HG02981 (cell line): Measurements from ENCODE around the gene AGXT2.
A peak's percentile ranks its signal among the peaks of the same experiment; 100 is the strongest.
"Not testable (repeated sequence)": the region's sequence is repeated elsewhere in the genome, so short reads cannot be mapped to it uniquely, and the experiment has no call there.

Experiments
- ATAC-seq: cut with Tn5 transposase; IDR thresholded peaks from one replicate; pipeline ENCODE4 v1.9.1; 2021; ENCODE audit warnings: mild to moderate bottlenecking, moderate library complexity; ENCODE audit not compliant: unreplicated experiment

Gene AGXT2

DNA sequence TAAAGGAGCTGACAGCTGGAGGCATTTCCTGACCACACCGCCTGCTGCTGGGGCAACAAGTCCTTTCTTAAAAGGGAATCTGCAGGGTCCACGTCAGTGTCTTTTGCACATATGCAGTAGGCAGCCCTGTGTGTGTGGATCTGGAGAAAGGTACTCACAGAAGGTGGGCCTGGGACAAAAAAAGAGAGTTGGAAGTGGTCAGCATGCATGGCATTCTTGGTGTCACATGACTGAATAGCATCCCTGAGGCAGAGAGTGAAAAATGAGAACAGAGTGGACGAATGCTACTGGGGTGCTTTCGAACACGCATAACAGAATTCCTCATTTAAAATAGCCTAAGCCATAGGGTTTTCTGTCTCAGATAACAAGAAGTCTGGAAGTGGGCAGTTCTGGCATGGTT lies 71.4 kb downstream of the AGXT2 start:
- no peak for ATAC-seq

DNA sequence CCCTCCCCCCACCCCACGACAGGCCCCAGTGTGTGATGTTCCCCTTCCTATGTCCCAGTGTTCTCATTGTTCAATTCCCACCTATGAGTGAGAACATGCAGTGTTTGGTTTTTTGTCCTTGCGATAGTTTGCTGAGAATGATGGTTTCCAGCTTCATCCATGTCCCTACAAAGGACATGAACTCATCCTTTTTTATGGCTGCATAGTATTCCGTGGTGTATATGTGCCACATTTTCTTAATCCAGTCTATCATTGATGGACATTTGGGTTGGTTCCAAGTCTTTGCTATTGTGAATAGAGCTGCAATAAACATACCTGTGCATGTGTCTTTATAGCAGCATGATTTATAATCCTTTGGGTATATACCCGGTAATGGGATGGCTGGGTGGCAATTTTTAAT lies 76.1 kb downstream of the AGXT2 start:
- ATAC-seq, result not testable (repeated sequence)

DNA sequence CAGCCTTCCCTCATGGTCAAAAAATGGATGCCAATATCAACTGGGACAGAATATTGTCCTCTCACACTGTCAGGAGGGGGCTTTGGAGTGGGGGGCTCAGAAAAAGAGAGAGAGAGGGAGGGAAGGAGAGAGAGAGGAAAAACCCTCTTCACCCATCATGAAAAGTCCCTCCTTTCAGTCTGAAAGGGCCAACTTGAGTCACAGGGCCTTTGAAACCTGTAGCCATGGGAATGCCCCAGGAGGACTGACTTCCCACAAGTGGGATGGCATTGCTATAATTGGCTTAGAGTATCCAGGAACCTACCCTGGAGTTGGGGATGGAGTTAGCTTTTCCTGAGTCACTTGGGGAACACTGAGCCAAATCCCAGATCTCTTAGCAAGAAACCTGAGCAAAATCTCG lies 77.2 kb downstream of the AGXT2 start:
- ATAC-seq, result no peak

DNA sequence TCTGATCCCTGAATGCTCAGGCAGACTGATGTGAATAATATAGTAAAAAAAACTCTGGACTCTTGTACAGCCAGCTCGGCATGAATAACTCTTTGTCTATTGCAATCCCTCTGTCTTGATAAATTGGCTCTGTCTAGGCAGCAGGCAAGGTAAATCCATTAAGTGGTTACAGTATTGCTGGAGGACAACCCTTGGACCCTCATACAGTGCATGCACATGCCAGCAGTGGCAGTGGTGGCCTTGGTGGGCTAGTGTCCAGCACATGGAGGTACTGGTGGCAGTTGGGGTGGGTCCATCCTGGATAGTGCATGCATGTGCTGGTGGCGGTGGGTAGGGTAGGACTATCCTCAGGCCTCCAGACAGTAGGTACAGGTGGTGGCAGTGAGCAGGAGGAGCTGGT lies 79.5 kb downstream of the AGXT2 start:
- ATAC-seq, result no peak

DNA sequence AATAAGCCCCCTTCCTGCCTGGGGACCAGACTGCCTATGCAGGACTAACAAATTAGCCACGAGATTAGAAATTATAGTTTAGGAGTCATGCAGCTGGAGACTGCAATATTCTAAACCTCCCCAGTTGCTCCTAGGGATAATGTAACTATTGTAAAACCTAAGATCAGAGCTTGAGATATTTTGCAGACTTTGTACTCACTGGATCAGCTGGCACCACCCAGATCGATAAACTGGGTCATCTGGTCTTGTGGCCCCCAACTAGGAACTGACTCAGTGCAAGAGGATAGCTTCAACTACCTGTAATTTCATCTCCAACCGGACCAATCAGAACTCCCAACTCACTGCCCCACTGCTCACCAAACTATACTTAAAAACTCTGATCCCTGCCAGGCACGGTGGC lies 80.2 kb downstream of the AGXT2 start:
- ATAC-seq, result no peak

DNA sequence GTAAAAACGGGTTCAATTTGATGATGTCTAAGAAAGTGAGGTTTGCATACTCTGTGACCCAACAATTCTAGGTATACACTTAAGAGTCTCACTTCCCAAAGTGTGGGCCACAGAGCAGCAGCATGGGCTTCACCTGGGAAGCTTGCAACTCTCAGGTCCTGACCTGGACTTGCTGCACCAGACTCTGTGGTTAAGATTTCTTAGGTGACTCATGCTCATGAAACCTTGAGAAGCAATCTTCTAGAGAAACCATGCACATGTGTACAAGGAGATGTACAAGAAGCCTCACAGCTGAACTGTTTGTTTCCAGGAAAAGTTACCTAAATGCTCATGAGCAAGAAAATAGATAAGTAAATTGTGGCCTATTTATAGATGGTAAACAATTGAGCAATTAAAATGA lies 88.4 kb downstream of the AGXT2 start:
- ATAC-seq, result peak; percentile 87

DNA sequence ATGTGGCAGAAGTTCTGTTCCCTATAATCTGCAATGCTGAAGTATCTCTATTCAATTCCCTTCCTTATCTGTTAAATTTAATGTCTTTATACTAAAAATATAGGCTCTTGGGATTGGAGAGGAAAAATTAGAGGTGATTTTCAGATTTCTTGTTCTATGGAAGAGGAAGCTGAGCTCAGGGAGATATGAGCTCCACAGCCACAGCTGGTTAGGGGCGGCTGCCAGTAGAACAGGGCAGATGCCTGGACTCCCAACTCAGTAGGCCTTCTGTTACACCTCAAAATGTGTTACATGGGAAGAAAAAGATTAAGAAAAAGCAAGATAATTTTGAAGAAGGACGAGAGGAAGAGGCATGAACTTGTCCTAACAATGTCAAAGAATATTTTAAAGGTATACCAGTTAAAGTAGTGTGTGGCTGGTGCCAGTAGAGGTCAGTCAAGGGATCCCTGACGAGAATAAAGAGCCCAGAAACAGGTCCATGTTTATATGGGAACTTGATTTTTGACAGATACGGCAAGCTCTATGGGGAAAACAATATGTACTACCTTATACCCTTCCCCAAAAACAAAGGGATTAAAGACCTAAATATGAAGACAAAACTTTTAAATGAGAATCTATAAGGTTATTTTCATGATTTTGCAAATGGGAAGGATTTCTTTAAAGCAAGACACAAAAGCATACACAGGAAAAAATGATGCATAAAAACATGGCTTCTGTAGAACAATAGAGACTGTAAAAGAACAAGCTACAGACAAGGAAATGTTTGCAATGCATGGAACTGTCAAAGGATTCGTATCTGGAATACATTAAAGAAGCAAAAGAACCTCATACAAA lies 89.7 kb downstream of the AGXT2 start:
- ATAC-seq, result peak; percentile 42

DNA sequence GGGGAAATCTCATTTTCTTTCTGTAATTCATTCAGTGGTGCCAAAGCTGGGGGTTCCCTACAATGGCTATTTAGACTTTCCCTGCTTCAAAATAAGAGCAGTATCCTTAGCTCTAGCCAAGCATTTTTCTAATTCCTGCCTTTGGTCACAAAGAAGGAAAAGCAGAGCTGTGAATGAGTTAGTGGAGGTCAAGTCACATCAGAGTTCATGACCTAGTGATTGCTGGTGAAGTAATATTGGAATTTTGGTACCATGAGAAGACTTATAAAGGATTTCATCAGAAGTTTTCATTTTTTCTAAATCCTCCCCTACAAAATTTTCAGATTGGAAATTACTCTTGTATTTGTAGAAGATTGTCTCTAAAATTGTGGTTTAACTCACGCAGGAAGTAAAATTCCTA lies 90.4 kb downstream of the AGXT2 start:
- no peak for ATAC-seq
